ENCODE data around the gene RDH8. TPM values are rescaled to one million over a fixed set of nuclear protein-coding genes. Genes with fewer than 3 reads are reported as not detected.

Gene RDH8
- total RNA-seq, 1 donor from 2014 or later, result not detected

- no peak for DNase-seq (ENCODE audit: low read depth)
- no peak overlapping the region for H3K4me3 ChIP-seq (ENCODE audit: low read depth, low read length)
- no peak for TF ChIP-seq CTCF (conservative IDR thresholded peaks at IDR 0.05; ENCODE audit: low read depth, low read length)
Measured at GRCh38 chr19:10070730-10071446, 57.6 kb downstream of the RDH8 start.

Other genes starting within 250 kb of the RDH8 start
- gene ZNF846, start 244.7 kb upstream of the RDH8 start, total RNA-seq, result 3.8 and 7.7 TPM in 2 replicates
- gene FBXL12, start 194.4 kb upstream of the RDH8 start, total RNA-seq, result 23.9 and 26.7 TPM in 2 replicates
- 534 and 748 TPM in 2 replicates for gene UBL5, start 185.6 kb upstream of the RDH8 start, total RNA-seq
- 114 and 195 TPM in 2 replicates for gene PIN1, start 178.2 kb upstream of the RDH8 start, total RNA-seq
- gene OLFM2, start 77.0 kb upstream of the RDH8 start, total RNA-seq, result 0.72 and 0.75 TPM in 2 replicates
- 0.06 TPM in 1 of 2 replicates, not detected in the other for gene COL5A3, start 3.0 kb upstream of the RDH8 start, total RNA-seq
- 10.3 and 28.7 TPM in 2 replicates for gene SHFL, start 72.8 kb downstream of the RDH8 start, total RNA-seq
- 0.22 and 0.23 TPM in 2 replicates for gene ANGPTL6, start 89.2 kb downstream of the RDH8 start, total RNA-seq
- gene PPAN, start 92.9 kb downstream of the RDH8 start, total RNA-seq, result 38.1 and 59.6 TPM in 2 replicates
- gene P2RY11, start 98.2 kb downstream of the RDH8 start, total RNA-seq, result 2.0 and 4.5 TPM in 2 replicates
- 229 and 283 TPM in 2 replicates for gene EIF3G, start 106.4 kb downstream of the RDH8 start, total RNA-seq
- gene DNMT1, start 181.5 kb downstream of the RDH8 start, total RNA-seq, result 154 and 198 TPM in 2 replicates
- 2.5 and 3.0 TPM in 2 replicates for gene S1PR2, start 217.8 kb downstream of the RDH8 start, total RNA-seq
- 104 and 156 TPM in 2 replicates for gene MRPL4, start 238.7 kb downstream of the RDH8 start, total RNA-seq

Measured in epithelial cell of proximal tubule (primary cell).